Dermis microvascular lymphatic vessel endothelial cell (primary cell): ENCODE data around the gene PSMD12. TPM values are rescaled to one million over a fixed set of nuclear protein-coding genes. Genes with fewer than 3 reads are reported as not detected.
A peak's percentile ranks its signal among the peaks of the same experiment; 100 is the strongest.

Experiments used
- DNase-seq, 2 donors: peaks; one replicate each; pipeline versions ENCODE4 v3.0.0 to v3.0.0-alpha.2; 2010; ENCODE audit warnings: low read depth in 2 of 2
- total RNA-seq: library from RNA; depleted of rRNA; stranded (reverse); fragments of >200 nt; gene quantifications from 2 replicates; pipeline ENCODE4 v1.2.1, GENCODE V29; 2014

The PSMD12 gene
- total RNA-seq, 1 donor from 2014 or later = 24.1 TPM

DNA sequence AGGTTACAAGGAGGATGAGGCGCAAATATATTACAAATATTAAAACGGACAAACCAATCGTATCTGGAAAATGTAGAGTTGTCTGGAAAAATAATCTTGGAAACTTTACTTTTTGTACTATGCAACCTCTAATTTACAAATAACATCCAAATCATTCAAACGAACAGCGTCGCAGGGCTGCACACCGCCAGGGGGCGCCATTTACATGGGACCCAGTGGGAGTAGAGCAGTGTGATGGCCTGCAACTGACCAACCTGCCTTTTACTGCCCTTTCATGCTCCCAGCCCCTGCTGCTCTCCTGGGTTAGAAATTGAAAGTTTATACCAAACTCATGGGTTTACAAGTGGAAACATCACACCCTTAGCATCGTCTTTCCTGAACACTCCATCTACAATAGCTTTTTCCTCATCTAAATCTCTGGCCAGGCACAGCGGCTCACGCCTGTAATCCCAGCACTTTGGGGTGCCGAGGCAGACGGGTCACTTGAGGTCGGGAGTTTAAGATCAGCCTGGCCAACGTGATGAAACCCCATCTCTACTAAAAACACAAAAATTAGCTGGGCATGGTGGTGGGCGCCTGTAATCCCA is 20.7 kb upstream of the PSMD12 start:
- peak; percentile 34 to 67 for DNase-seq

DNA sequence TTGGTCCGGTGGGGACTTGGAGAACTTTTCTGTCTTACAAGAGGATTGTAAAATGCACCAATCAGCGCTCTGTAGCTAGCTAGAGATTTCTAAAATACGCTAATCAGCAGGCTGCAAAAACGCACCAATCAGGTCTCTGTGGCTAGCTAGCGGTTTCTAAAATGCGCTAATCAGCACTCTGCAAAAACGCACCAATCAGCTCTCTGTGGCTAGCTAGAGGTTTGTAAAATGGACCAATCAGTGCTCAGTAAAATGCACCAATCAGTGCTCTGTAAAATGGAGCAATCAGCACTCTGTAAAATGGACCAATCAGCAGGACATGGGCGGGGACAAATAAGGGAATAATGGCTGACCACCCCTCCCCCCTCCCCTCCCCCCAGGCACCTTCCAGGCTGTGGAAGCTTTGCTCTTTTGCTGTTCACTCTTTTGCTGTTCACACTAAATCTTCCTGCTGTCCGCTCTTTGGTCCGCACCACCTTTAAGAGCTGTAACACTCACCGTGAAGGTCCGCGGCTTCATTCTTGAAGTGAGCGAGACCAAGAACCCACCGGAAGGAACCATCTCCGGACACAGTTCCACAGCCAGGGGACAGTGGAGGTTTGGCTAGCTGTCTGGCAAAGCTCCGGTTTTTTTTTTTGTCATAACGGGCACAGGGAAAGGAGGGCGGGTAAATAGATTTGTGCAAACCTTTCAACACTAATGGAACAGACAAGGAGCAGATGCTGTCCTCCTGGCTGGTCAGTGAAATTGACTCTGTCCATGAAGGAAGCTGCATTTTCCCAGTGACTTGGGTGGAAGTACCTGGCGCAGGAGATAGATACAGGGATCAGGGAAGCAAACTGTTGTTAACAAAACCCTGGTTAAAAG is 19.0 kb upstream of the PSMD12 start:
- no peak for DNase-seq

DNA sequence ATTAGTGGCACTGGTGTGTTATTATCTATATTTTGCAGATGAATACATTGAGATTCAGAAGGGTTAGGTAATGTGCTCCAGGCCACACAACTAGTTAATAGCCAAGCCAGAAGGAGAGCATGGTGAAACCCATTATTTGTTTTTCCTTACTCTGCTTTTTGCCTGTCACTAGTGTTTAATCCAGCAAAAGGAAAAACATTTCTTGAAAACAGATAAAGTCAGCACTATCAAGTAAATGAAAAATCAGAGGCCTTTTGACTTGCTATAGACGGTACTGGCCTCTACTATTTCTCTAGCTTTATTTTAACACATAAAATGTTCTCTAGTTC is 15.5 kb upstream of the PSMD12 start:
- no peak for DNase-seq

DNA sequence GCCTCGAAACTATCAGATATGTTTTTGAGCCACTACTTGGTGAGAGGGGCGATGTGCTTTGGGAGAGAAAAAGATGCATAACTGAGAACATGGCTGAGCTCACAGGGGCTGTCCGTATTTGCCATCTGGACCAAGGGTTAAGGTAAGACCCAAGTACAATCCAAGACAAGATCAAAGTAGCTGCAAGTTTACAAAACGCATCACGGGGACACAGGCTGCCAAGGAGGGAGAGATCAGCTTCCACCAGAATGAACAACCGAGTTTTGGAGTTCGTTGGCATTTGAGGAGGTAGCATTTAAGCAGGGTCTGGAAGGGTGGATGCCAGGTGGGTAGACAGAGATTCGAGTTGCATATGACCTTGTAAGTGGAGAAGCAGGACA is 12.9 kb upstream of the PSMD12 start:
- DNase-seq = no peak

DNA sequence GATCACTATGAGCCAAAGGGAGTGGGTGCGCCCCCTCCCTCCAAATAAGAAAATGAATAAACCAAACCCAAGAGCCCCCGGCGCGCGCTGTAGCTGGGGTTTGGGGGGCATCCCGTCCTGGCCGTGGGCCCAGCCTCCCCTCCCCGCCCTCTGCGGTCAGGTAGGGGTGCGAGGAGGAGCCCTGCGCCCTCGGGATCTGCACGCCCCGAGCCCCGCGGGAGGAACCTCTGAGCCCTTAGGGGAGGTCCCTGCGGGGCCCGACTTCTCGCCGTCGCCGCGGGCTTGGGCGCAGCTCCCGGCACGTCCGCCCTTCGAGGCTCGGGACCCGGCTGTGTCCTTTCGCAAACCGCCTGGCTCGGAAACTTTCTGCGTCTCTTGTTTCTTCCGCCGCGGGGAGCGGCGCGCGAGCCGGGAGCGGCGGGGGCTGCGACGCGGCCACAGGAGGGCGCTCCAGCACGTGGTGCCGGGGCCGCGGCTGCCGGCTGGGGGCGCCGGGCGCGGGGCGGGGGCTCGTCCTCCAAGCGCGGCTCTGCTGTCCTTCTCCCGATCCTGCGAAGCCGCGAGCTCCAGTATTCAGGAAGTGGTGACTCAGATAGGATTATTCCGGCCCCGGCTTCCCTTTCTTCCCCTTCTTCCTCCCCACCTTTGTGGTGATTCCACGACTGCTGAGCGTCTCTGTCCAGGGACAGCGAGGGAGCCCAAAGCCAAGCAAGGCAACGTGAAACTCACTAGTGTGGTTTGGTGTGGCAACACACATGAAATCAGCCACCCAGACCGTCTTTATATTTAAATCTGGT is 12.3 kb upstream of the PSMD12 start:
- peak; percentile 63 to 90 for DNase-seq

DNA sequence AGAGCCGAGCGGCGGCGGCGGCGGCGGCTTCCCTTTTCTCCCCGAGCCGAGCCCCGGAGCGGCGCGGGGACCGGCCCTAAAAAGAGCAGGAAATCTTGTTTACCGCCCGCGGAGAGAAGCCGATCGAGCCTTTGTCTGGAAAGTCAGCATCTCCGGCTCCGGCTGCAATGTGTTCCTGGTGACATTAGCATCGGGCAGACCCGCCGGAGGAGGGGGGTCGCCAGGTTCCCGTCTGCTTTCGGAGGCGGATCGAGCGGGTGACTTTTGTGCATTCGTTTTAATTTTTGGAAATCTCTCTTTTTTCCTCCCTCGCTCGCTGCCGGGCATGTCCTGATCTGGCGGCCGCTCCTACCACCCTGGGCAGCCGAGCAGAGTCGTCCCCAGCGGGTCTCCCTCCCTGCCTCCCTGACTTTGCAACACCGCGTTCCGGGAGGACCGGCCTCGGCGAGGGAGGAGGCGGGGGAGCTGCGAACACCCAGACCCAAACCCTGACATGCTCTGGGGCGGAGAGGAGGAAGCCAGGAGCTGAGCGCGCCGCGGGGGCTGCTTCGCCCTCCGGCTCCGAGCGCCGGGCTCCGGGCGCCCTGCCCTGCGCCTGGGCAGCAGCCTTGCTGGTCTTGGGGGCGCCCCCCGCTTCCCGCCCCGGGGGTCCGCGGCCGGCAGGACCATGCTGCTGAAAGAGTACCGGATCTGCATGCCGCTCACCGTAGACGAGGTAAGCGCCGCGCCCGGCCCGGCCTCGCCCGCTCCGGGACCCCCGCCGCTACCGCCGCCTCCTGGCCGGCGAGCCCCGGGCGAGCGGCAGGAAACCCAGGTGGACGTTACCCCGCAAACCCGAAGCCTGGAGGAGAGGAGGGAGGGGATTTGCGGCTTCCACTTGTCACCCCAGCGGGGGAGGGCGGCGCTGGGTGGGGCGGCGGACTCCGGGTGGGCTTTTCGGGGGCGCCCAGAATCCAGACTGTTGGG is 11.4 kb upstream of the PSMD12 start:
- DNase-seq = peak in 1 of 2 donors; percentile 33

DNA sequence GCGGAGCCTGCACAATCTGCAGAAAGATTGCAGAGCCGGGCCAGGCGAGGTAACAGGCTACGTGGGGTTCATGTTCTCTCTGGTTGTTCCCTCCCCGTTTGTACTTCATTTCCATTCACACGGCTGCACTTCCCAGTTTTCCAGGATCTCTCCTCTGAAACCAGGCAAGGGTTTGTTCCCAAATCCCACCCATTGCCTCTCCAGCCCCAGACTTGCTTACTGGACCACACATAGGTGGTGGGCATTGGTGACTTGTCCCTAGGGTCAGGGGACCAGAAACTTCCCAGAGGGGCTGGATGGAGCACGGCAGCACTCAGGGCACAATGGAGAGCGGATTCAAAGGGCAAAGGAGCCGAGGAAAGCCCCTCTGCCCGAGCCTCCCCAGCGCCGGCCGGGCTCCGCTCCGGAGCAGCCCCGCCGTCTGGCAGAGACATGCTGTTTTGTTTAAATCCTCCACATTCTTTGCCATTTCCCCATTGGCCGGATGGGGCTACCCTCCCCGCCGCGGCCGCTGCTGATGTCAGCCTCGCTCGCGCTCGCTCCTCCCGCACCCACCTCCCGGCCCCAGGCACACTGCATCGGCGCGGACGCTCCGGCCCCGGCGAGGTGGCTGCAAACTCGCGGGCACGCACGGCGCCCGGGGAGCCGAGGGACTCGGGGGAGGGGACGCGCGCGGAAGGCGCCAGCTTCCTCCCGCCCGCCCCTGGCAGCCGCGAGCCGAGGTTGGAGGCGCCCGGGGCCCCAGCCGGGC is 10.5 kb upstream of the PSMD12 start, which contains the start of gene PITPNC1:
TSS of gene PITPNC1 (plus strand) at position 545 of the 751 bp plus-strand sequence.
- DNase-seq = peak; percentile 63 to 90

DNA sequence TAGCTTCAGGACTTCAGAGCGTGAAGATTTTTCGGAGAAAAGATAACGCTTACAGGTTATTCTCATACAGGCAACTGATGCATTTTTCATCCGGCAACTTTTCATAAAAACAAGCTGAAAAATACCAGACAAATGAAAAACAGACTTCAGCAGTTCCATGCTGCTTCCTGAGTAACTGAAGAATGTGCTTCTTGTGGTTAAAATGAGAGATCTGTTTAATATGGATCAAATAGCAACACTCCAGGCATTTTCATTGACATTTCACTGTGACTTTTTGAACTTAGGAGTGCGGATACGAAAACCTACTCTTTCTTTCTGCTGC is 10.0 kb upstream of the PSMD12 start:
- no peak for DNase-seq

DNA sequence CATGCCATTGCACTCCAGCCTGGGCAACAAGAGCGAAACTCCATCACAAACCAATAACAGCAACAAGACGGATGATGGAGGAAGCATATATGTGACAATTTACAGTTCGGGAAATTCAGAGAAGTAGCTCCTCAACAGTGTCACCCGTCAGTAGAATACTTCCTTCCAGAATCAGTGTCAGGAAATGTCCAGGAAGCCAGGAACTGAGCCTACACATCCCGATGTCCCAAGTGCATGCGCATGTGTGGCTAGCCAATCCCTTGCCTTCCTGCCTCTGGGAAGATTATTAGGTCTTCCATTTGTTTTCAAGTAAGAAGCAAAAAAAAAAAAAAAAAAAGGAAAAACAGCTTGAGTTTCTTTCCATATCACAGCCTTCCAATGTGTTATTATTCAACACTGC is 9.3 kb upstream of the PSMD12 start:
- DNase-seq = peak in 1 of 2 donors; percentile 15

DNA sequence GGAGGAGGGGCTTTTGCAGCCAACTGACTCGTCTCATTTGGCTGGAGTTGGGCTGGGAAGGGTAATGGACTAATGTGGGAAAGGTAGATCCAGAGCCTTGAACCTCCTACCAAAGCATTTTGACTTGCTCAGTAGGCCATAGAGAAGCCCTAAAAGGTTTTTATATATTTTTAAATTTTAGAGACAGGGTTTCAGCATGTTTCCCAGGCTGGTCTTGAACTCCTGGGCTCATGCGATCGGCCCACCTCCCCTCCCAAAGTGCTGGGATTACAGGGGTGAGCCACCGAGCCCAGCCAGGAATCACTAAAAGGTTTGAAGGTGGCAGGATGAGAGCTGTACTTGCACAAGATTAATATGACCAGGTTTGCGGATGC is 8.7 kb upstream of the PSMD12 start:
- no peak for DNase-seq

DNA sequence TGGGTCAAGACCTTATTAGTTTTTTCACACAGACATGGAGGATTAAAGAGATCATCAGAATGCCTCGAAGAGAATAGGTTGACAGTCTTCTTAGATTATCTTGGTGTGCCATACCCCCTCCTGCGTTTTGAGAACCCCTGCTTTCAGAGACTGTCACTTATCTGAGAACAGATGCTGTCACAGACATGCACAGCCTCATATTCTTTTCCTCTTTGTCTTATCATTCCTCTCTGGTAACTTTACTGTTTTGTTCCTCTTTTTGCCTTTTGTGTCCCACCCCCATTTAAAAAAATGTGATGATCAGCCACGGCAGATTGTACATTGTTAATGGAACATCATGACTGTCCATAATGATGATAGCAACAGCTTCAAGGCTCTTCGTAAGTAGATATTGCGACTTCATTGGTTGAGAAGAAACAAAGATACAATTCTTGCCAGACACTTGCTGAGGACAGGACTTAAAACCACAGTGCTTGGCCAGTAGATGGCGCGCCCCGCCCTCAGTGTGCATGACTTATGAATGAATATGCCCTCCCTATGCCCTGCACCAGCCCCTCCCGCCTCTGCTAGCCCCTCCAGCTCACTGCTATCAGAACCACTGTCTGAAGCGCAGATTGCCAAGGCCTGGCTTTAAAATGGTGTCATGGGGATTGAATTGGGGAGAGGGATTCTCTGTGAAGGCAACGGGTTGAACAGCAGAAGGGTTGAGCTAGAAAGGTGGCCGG is 8.1 kb upstream of the PSMD12 start:
- peak; percentile 54 to 89 for DNase-seq

DNA sequence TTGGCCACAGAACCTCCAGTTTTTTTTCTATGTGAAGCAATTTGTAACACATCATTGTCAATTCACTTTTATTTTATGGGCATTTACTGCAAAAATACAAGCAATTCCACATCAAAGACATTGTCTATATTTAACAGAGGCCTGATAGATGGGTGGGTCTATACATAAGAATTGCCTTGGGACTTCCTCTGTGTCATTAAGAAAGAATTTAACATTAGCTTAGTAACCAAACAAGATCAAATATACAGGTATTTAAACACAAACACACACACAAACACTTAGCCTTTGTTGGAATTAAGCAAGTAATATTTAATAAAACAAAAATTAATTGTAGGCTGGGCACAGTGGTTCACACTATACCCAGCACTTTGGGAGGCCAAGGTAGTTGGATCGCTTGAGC is 6.4 kb upstream of the PSMD12 start:
- DNase-seq = no peak

DNA sequence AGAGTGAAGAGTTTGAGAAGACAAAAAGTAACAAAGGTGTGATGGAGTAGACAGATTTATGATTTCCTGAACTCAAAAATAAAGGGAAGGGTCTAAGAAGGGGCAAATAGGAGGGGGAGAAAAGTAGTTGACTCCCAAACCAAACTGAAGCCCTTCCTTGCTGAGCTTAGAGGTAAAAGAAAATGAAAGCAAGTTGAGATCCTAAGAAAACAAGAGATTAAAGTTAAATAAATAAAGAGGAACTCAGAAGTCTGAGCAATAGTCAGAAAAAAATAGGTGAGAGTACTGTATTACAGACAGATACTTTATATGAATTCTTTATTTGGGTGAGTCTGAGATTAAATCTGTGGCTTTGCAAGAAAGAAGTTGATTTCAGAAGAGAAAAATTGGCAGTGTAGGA is 3.3 kb upstream of the PSMD12 start:
- no peak for DNase-seq

DNA sequence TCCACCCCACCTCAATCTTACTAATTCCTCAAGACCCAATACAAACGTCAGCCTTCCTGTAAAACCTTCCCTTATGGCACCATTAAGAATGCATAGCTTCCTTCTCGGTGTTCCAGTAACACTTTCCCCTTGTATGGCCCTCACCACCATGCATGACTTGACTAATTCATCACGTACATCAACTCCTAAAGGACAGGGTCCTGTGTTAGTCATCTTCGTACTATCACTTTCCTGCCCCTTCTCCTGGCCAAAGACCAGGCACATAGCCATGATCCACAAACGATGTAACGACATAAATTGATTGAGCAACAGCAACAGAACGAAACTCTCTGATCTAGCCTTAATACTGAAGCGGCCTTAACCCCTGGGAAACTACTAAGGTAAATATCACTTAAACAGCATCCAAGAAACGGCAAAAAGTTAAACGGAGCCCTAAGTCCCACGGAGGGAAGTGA is 612 bp downstream of the PSMD12 start:
- DNase-seq = peak; percentile 77 to 78

DNA sequence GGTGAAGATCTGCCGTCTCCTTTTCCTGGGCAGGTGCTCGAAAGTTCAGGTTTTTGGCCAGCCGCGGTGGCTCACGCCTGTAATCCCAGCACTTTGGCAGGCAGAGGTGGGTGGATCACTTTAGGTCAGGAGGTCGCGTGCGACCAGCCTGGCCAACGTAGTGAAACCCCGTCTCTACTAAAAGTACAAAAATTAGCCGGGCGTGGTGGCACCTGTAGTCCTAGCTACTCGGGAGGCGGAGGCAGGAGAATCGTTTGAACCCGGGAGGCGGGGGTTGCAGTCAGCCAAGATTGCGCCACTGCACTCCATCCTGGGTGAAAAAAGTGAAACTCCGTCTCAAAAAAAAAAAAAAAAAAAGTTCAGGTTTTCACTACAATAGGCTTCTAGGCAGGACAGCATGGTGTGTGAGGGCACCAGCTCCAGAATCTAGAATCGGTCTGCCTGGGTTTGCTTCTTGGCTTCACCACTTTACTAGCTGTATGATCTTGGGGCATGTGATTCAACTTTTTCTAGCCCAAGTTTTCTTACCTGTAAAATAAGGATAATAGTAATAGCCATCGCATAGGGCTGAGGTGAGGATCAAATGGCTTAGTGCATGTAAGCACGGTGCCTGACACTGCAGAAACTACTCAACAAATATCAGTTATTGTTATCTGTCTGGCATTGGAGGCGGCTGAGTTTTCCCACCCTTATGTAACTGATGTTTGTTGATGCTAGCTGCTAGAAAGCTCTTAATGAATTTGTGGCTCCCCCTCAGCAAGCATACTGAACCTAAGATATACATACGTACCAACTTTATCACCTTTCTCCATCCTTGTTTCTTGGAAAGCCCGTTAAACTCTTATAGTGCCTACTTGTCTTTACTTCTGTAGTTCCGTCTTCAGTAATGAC is 1.3 kb downstream of the PSMD12 start:
- DNase-seq = no peak

DNA sequence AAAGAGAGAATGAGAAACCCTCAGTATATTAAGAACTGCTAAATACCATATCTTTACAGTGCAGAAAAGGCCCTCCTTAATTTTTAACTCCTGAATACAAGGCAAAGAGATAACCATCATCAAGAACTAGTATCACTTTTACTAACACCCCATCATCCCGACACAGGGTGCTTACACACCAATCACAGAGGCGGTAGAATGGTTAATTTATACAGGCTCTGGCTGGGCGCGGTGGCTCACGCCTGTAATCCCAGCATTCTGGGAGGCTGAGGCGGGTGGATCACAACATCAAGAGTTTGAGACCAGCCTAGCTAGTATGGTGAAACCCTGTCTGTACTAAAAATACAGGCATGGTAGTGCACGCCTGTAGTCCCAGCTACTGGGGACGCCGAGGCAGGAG is 4.2 kb downstream of the PSMD12 start:
- no peak for DNase-seq

DNA sequence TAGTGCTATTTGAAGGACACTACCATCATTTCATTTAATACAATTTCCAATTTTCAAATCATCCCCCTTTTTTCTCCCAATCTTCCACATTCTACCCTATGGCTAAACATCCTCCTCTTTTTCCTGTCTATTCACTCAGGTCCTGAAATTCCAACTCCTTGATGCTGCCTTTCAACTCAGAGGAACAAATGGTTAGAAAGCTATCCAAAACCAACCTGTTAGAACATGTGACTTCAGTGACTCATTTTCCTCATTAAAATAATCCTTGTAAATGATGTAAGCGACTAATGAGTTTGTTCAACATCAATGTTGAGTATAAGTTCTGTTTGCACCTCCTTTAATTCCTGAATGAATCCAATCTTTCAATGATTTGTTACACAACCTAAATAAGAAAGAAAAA is 5.5 kb downstream of the PSMD12 start:
- no peak for DNase-seq

DNA sequence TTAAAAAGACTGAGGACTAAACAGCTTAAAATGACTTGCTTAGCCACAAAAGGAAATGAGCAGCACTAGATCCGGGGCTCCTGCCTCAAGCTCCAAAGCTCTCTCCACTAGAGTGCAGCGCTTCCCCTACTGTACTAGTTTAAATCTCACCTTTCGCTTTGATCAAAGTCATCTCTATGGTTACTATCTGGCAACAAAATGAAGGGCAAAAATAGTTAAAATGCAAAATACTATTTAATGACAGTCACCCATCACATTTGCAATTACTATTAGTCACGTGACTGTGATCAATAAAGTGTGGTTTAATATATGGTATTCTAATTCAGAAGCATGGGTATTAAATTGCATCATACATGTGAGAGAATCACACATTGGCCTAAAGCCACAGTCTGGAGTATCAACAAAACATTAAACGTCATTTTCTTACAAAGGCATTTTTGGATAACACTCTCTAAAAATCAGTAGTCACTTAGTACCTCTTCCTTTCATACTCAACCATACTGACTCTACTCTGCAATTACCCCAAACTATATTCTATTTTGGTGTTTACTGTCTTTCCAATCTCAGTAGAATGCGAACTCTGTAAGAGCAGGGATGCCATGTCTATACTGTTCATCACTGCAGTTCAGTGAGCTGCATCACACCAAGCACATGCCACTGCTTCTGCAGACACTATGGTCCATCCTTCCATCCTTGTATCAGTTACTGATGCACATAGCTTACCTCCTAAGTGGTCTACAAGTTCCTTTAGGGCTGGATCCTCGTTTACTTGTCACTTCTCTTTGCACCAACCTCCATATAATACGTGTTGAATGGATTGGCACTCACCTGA is 6.2 kb downstream of the PSMD12 start:
- peak in 1 of 2 donors; percentile 35 for DNase-seq
